MM.1S (cell line): Measurements from ENCODE around the gene SHISA6.

Source experiments
- CTCF ChIP-seq: fragments of 300-600 bp; sonication (generic); IDR thresholded peaks from 2 replicates; pipeline ENCODE4 v1.5.1; 2016; ENCODE audit warnings: antibody characterized with exemption, low read length, mixed read lengths
- EZH2phosphoT487 ChIP-seq: fragments of 300-600 bp; sonication (generic); IDR thresholded peaks from 2 replicates; pipeline ENCODE4 v1.6.1; 2018; ENCODE audit warnings: antibody characterized with exemption, low read length

GRCh38 chr17:11378506-11378905 is 137.5 kb downstream of the SHISA6 start:
- no peak for TF ChIP-seq EZH2phosphoT487
- no peak for TF ChIP-seq CTCF
